Stimulated activated CD4-positive, alpha-beta T cell treated with anti-CD3 and anti-CD28 coated beads, Interleukin-2, amount 100 ng/mL, for 24 hours (primary cell): ENCODE data around the gene CHST3.
A peak's percentile ranks its signal among the peaks of the same experiment; 100 is the strongest.
"Not testable (repeated sequence)": the region's sequence is repeated elsewhere in the genome, so short reads cannot be mapped to it uniquely, and the experiment has no call there.

Experiments used
- DNase-seq, 2 donors: peaks; one replicate each; pipeline ENCODE4 v3.0.0-alpha.2; 2020

CHST3 gene

GRCh38 chr10:71952745-71953144, 11.4 kb upstream of the CHST3 start:
- no peak for DNase-seq

GRCh38 chr10:71957546-71958275, 6.5 kb upstream of the CHST3 start:
- no peak for DNase-seq

- no peak for DNase-seq
Measured at GRCh38 chr10:71959526-71959925, 4.7 kb upstream of the CHST3 start.

- DNase-seq = no peak
Measured at GRCh38 chr10:71961831-71962230, 2.4 kb upstream of the CHST3 start.

GRCh38 chr10:71962901-71963300, 1.3 kb upstream of the CHST3 start:
- DNase-seq = no peak

- DNase-seq = no peak
Measured at GRCh38 chr10:71963351-71964097, 671 bp upstream of the CHST3 start.

- DNase-seq = peak; percentile 47 to 65
Measured at GRCh38 chr10:71964743-71965515, 734 bp downstream of the CHST3 start.

- DNase-seq = no peak
Measured at GRCh38 chr10:71965623-71966022, 1.4 kb downstream of the CHST3 start.

- DNase-seq = no peak
Measured at GRCh38 chr10:71966046-71967004, 2.1 kb downstream of the CHST3 start.

- not testable (repeated sequence) for DNase-seq
Measured at GRCh38 chr10:71967958-71968357, 3.8 kb downstream of the CHST3 start.

GRCh38 chr10:71968553-71969474, 4.6 kb downstream of the CHST3 start:
- DNase-seq = no peak

GRCh38 chr10:71969929-71970328, 5.7 kb downstream of the CHST3 start:
- DNase-seq = no peak

GRCh38 chr10:71970331-71970730, 6.1 kb downstream of the CHST3 start:
- DNase-seq = no peak

- DNase-seq = no peak
Measured at GRCh38 chr10:71970869-71971268, 6.7 kb downstream of the CHST3 start.

GRCh38 chr10:71971311-71971731, 7.1 kb downstream of the CHST3 start:
- DNase-seq = no peak

GRCh38 chr10:71971769-71972555, 7.8 kb downstream of the CHST3 start:
- DNase-seq = no peak

GRCh38 chr10:71972746-71973695, 8.8 kb downstream of the CHST3 start:
- DNase-seq = no peak

- DNase-seq = no peak
Measured at GRCh38 chr10:71973777-71974488, 9.7 kb downstream of the CHST3 start.
